Stromal cell of bone marrow (primary cell): ENCODE measurements around the gene RAB14.
"Not testable (repeated sequence)": the region's sequence is repeated elsewhere in the genome, so short reads cannot be mapped to it uniquely, and the experiment has no call there.

Source experiments
- DNase-seq: peaks from one replicate; pipeline ENCODE4 v3.0.0-alpha.2; 2012; ENCODE audit warnings: low read depth

The RAB14 gene

GRCh38 chr9:121189660-121190059 is 12.0 kb downstream of the RAB14 start:
- no peak for DNase-seq

GRCh38 chr9:121189006-121189405 is 12.7 kb downstream of the RAB14 start:
- DNase-seq, result no peak

GRCh38 chr9:121187636-121188305 is 13.9 kb downstream of the RAB14 start:
- DNase-seq, result no peak

- no peak for DNase-seq
These were observed 15.8 kb downstream of the RAB14 start for GRCh38 chr9:121185774-121186403.

GRCh38 chr9:121185178-121185745 is 16.4 kb downstream of the RAB14 start:
- no peak for DNase-seq

- DNase-seq, result no peak
These were observed 17.2 kb downstream of the RAB14 start for GRCh38 chr9:121184463-121184862.

GRCh38 chr9:121183666-121184423 is 17.8 kb downstream of the RAB14 start:
- DNase-seq, result no peak

- no peak for DNase-seq
These were observed 18.7 kb downstream of the RAB14 start for GRCh38 chr9:121182989-121183388.

- DNase-seq, result no peak
These were observed 19.4 kb downstream of the RAB14 start for GRCh38 chr9:121182101-121182836.

- no peak for DNase-seq
These were observed 21.6 kb downstream of the RAB14 start for GRCh38 chr9:121179930-121180681.

GRCh38 chr9:121179373-121179721 is 22.3 kb downstream of the RAB14 start:
- DNase-seq, result not testable (repeated sequence)

GRCh38 chr9:121178676-121179372 is 22.8 kb downstream of the RAB14 start:
- no peak for DNase-seq

- no peak for DNase-seq
These were observed 28.2 kb downstream of the RAB14 start for GRCh38 chr9:121173501-121173900.

GRCh38 chr9:121172726-121173487 is 28.8 kb downstream of the RAB14 start:
- DNase-seq, result no peak

- no peak for DNase-seq
These were observed 30.4 kb downstream of the RAB14 start for GRCh38 chr9:121171236-121171635.

- DNase-seq, result no peak
These were observed 32.5 kb downstream of the RAB14 start for GRCh38 chr9:121169094-121169601.

- DNase-seq, result no peak
These were observed 33.6 kb downstream of the RAB14 start for GRCh38 chr9:121168052-121168451.

GRCh38 chr9:121160025-121160424 is 41.6 kb downstream of the RAB14 start:
- no peak for DNase-seq

- DNase-seq, result no peak
These were observed 43.7 kb downstream of the RAB14 start for GRCh38 chr9:121157939-121158338.

GRCh38 chr9:121156263-121156731 is 45.4 kb downstream of the RAB14 start:
- DNase-seq, result peak; percentile 52
